ENCODE data around the gene SLIT3. TPM values are rescaled to one million over a fixed set of nuclear protein-coding genes. Genes with fewer than 3 reads are reported as not detected.

The SLIT3 gene
- polyA plus RNA-seq, 1 donor = 18.3 TPM

DNA sequence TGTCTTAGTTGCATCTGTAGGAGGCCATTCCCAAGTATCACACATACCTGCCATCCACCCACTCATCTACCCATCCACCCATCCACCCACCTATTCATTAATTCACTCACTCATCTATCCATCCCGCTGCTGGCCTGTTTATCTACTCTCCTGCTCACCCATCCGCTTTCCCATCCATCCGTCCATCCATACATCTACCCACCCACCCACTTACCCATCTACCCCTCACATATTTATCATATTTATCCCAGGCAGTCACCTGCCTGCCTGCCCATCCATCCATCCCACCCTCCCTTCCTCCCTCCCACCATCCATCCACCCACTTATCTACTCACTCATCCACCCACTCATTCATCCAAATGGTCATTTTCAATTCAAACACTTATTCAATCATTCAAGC is 577.9 kb downstream of the SLIT3 start:
- no peaks in the 10 kb centered on the region for H3K36me3 ChIP-seq (ENCODE audit: control insufficient read depth, insufficient read depth, low read length)
- DNase-seq = no peak
- H3K27ac ChIP-seq (ENCODE audit: low read length) = no peak overlapping the region
- WGBS (ENCODE audit: insufficient coverage, low lambda C conversion rate) = 94% methylated on average over 3 of the region's 3 CpGs
- peaks cover 2% of the 10 kb centered on the region for H3K27me3 ChIP-seq (ENCODE audit: control insufficient read depth, insufficient read depth, low read length)
- H3K4me1 ChIP-seq (ENCODE audit: control insufficient read depth, insufficient read depth, low read length) = no peaks in the 10 kb centered on the region
- no peaks in the 10 kb centered on the region for H3K9me3 ChIP-seq (ENCODE audit: control insufficient read depth, low read depth, low read length)
- no peak overlapping the region for H3K4me3 ChIP-seq (ENCODE audit: low read length)

DNA sequence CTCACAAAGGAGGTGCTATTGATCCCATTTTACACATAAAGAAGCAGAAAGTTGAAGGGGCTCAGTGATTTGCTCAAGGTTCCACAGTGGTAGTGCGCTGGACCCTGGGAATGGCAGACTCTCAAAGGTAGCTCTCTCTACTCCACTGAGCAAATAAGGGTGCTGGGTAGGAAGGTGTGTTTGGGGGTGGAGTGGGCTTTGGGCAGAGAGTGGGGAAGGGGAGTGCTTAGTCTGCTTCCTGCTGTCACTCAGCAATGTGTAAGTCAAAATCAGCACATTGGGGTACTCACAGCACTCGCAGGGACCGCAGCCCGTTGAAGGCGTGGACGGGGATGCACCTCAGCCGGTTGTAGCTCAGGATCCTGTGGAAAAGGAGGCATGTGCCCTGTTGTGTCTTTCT is 579.0 kb downstream of the SLIT3 start:
- WGBS (ENCODE audit: insufficient coverage, low lambda C conversion rate) = no CpG with 5 or more reads among the region's 7 CpGs
- no peak for DNase-seq

GRCh38 chr5:168721002-168721753 is 579.8 kb downstream of the SLIT3 start:
- 70% methylated on average over 2 of the region's 5 CpGs for WGBS (ENCODE audit: insufficient coverage, low lambda C conversion rate)
- H3K36me3 ChIP-seq (ENCODE audit: control insufficient read depth, insufficient read depth, low read length) = no peaks in the 10 kb centered on the region
- no peak overlapping the region for H3K4me3 ChIP-seq (ENCODE audit: low read length)
- no peaks in the 10 kb centered on the region for H3K4me1 ChIP-seq (ENCODE audit: control insufficient read depth, insufficient read depth, low read length)
- peaks cover 2% of the 10 kb centered on the region for H3K27me3 ChIP-seq (ENCODE audit: control insufficient read depth, insufficient read depth, low read length)
- H3K9me3 ChIP-seq (ENCODE audit: control insufficient read depth, low read depth, low read length) = no peaks in the 10 kb centered on the region
- no peak overlapping the region for H3K27ac ChIP-seq (ENCODE audit: low read length)
- no peak for DNase-seq

More for the DNA sequence above, 579.0 kb downstream of the SLIT3 start:
- Histone ChIP-seq H3K4me1 (ENCODE audit: control insufficient read depth, insufficient read depth, low read length) (no peaks in the 10 kb centered on the region), H3K9me3 (ENCODE audit: control insufficient read depth, low read depth, low read length) (no peaks in the 10 kb centered on the region), H3K27ac (ENCODE audit: low read length) (no peak overlapping the region), H3K36me3 (ENCODE audit: control insufficient read depth, insufficient read depth, low read length) (no peaks in the 10 kb centered on the region), H3K4me3 (ENCODE audit: low read length) (no peak overlapping the region), H3K27me3 (ENCODE audit: control insufficient read depth, insufficient read depth, low read length) (peaks cover 2% of the 10 kb centered on the region)

DNA sequence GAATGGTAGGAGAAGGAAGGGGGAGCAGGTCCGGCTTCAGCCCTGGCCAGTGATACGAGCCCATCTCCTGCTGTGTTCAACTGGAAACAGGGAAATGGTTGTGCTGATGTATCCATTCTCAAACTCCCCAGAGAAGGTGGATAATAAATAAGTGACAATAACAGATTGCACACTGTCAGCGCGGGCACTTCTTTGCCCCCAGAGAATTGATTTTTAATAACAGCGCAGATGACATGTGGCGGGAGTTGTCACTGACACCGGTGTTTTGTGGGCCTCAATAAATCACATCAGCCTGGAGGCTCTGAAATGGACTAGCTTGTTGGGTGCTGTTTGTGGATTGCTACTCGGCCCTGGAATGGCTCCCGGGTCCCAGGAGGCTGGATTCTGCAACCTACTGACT is 580.4 kb downstream of the SLIT3 start:
- Histone ChIP-seq H3K9me3 (ENCODE audit: control insufficient read depth, low read depth, low read length) (no peaks in the 10 kb centered on the region), H3K36me3 (ENCODE audit: control insufficient read depth, insufficient read depth, low read length) (no peaks in the 10 kb centered on the region), H3K4me3 (ENCODE audit: low read length) (no peak overlapping the region), H3K27me3 (ENCODE audit: control insufficient read depth, insufficient read depth, low read length) (peaks cover 2% of the 10 kb centered on the region), H3K27ac (ENCODE audit: low read length) (no peak overlapping the region), H3K4me1 (ENCODE audit: control insufficient read depth, insufficient read depth, low read length) (no peaks in the 10 kb centered on the region)
- DNase-seq = no peak
- WGBS (ENCODE audit: insufficient coverage, low lambda C conversion rate) = no CpG with 5 or more reads among the region's 9 CpGs

GRCh38 chr5:168714046-168714445 is 586.9 kb downstream of the SLIT3 start:
- H3K4me1 ChIP-seq (ENCODE audit: control insufficient read depth, insufficient read depth, low read length) = no peaks in the 10 kb centered on the region
- no peak overlapping the region for H3K4me3 ChIP-seq (ENCODE audit: low read length)
- no peaks in the 10 kb centered on the region for H3K36me3 ChIP-seq (ENCODE audit: control insufficient read depth, insufficient read depth, low read length)
- DNase-seq = no peak
- no peaks in the 10 kb centered on the region for H3K27me3 ChIP-seq (ENCODE audit: control insufficient read depth, insufficient read depth, low read length)
- no peak overlapping the region for H3K27ac ChIP-seq (ENCODE audit: low read length)
- no CpG with 5 or more reads among the region's 4 CpGs for WGBS (ENCODE audit: insufficient coverage, low lambda C conversion rate)
- no peaks in the 10 kb centered on the region for H3K9me3 ChIP-seq (ENCODE audit: control insufficient read depth, low read depth, low read length)

- no peak for DNase-seq
- no CpG with 5 or more reads among the region's 10 CpGs for WGBS (ENCODE audit: insufficient coverage, low lambda C conversion rate)
- no peaks in the 10 kb centered on the region for H3K27me3 ChIP-seq (ENCODE audit: control insufficient read depth, insufficient read depth, low read length)
- no peak overlapping the region for H3K4me3 ChIP-seq (ENCODE audit: low read length)
- H3K9me3 ChIP-seq (ENCODE audit: control insufficient read depth, low read depth, low read length) = no peaks in the 10 kb centered on the region
- no peak overlapping the region for H3K27ac ChIP-seq (ENCODE audit: low read length)
- H3K36me3 ChIP-seq (ENCODE audit: control insufficient read depth, insufficient read depth, low read length) = no peaks in the 10 kb centered on the region
- H3K4me1 ChIP-seq (ENCODE audit: control insufficient read depth, insufficient read depth, low read length) = no peaks in the 10 kb centered on the region
Observed at GRCh38 chr5:168713051-168713450, 587.9 kb downstream of the SLIT3 start.

DNA sequence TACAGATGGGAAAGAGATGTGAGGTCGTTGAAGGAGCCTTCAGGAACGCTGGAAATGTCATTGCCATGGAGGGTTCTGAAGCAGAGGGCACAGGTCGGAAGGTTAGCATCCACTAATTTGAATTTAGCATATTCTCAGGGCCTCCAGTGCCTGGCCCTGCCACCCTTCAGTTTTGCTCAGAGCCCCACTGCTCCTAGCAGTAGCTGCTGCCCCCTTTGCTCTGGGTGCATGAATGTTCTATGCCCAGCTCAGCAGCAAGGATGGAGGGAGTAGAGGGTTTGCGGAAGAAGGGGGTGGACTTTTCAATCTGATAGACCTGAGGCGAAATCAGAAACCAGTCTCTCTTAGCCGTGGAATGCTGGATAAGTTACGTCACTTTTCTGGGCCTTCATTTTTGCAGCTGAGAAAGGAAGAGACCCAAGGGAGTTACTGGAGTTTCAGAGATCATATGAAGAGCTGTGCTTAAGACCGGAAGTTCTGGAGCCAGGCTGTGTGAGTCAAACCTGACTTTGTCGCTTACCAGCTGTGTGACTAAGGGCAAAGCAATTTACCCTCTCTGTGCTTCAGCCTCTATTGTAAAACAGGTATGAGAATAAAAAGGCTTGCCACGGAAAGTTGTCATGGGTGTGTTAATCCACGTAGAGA is 588.5 kb downstream of the SLIT3 start:
- no peak overlapping the region for H3K27ac ChIP-seq (ENCODE audit: low read length)
- H3K27me3 ChIP-seq (ENCODE audit: control insufficient read depth, insufficient read depth, low read length) = no peaks in the 10 kb centered on the region
- no peaks in the 10 kb centered on the region for H3K36me3 ChIP-seq (ENCODE audit: control insufficient read depth, insufficient read depth, low read length)
- H3K9me3 ChIP-seq (ENCODE audit: control insufficient read depth, low read depth, low read length) = no peaks in the 10 kb centered on the region
- H3K4me3 ChIP-seq (ENCODE audit: low read length) = no peak overlapping the region
- WGBS (ENCODE audit: insufficient coverage, low lambda C conversion rate) = no CpG with 5 or more reads among the region's 11 CpGs
- DNase-seq = no peak
- no peaks in the 10 kb centered on the region for H3K4me1 ChIP-seq (ENCODE audit: control insufficient read depth, insufficient read depth, low read length)

GRCh38 chr5:168710706-168711105 is 590.2 kb downstream of the SLIT3 start:
- DNase-seq = no peak
- Histone ChIP-seq H3K4me1 (ENCODE audit: control insufficient read depth, insufficient read depth, low read length) (no peaks in the 10 kb centered on the region), H3K4me3 (ENCODE audit: low read length) (no peak overlapping the region), H3K27ac (ENCODE audit: low read length) (no peak overlapping the region), H3K36me3 (ENCODE audit: control insufficient read depth, insufficient read depth, low read length) (no peaks in the 10 kb centered on the region), H3K9me3 (ENCODE audit: control insufficient read depth, low read depth, low read length) (no peaks in the 10 kb centered on the region), H3K27me3 (ENCODE audit: control insufficient read depth, insufficient read depth, low read length) (no peaks in the 10 kb centered on the region)
- WGBS (ENCODE audit: insufficient coverage, low lambda C conversion rate) = no CpG with 5 or more reads among the region's 9 CpGs

GRCh38 chr5:168707716-168708695 is 592.9 kb downstream of the SLIT3 start:
- no peaks in the 10 kb centered on the region for H3K36me3 ChIP-seq (ENCODE audit: control insufficient read depth, insufficient read depth, low read length)

DNA sequence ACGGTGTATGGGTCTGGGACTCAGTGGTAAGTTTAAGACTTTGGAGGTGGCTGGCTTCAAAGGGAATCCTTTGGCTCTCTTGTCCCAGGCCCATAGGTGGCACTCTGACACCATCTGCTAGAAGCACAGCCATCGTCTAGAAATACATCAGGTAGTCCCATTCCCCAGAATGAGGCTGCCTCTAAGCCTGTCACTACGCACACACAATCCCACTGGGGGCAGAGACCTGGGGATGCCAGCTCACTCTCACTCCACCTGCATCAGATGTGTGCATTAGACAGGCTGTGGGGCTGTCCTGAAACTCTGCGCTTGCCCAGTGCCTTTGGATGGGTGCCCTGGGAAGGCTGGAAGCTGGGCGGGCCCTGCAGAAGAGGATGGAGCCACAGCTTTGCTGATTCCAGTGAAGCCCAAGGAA is 594.3 kb downstream of the SLIT3 start:
- no CpG with 5 or more reads among the region's 5 CpGs for WGBS (ENCODE audit: insufficient coverage, low lambda C conversion rate)
- Histone ChIP-seq H3K36me3 (ENCODE audit: control insufficient read depth, insufficient read depth, low read length) (peaks cover 2% of the 10 kb centered on the region), H3K27me3 (ENCODE audit: control insufficient read depth, insufficient read depth, low read length) (no peaks in the 10 kb centered on the region), H3K27ac (ENCODE audit: low read length) (no peak overlapping the region), H3K4me1 (ENCODE audit: control insufficient read depth, insufficient read depth, low read length) (no peaks in the 10 kb centered on the region), H3K9me3 (ENCODE audit: control insufficient read depth, low read depth, low read length) (no peaks in the 10 kb centered on the region), H3K4me3 (ENCODE audit: low read length) (no peak overlapping the region)
- DNase-seq = peak in 1 of 2 donors; percentile 15

More at GRCh38 chr5:168707716-168708695, 592.9 kb downstream of the SLIT3 start:
- Histone ChIP-seq H3K27me3 (ENCODE audit: control insufficient read depth, insufficient read depth, low read length) (no peaks in the 10 kb centered on the region), H3K9me3 (ENCODE audit: control insufficient read depth, low read depth, low read length) (no peaks in the 10 kb centered on the region), H3K27ac (ENCODE audit: low read length) (no peak overlapping the region), H3K4me3 (ENCODE audit: low read length) (no peak overlapping the region), H3K4me1 (ENCODE audit: control insufficient read depth, insufficient read depth, low read length) (no peaks in the 10 kb centered on the region)
- no peak for DNase-seq
- WGBS (ENCODE audit: insufficient coverage, low lambda C conversion rate) = 70% methylated on average over 2 of the region's 15 CpGs

Measured in large intestine (tissue), 3 donors.